HG03280 (cell line): ENCODE results near the gene GRK5.
"Not testable (repeated sequence)": the region's sequence is repeated elsewhere in the genome, so short reads cannot be mapped to it uniquely, and the experiment has no call there.

Source experiments
- ATAC-seq: cut with Tn5 transposase; IDR thresholded peaks from one replicate; pipeline ENCODE4 v1.9.1; 2021; ENCODE audit warnings: mild to moderate bottlenecking, moderate library complexity; ENCODE audit not compliant: unreplicated experiment

Gene GRK5

GRCh38 chr10:119431773-119432135 lies 224.4 kb downstream of the GRK5 start:
- ATAC-seq: no peak

- ATAC-seq: not testable (repeated sequence)
These were observed 227.6 kb downstream of the GRK5 start for GRCh38 chr10:119434942-119435341.

- ATAC-seq: no peak
These were observed 231.3 kb downstream of the GRK5 start for GRCh38 chr10:119438717-119439116.

GRCh38 chr10:119439922-119440321 lies 232.6 kb downstream of the GRK5 start:
- ATAC-seq: no peak

- ATAC-seq: no peak
These were observed 233.9 kb downstream of the GRK5 start for GRCh38 chr10:119441151-119441821.

GRCh38 chr10:119441921-119442757 lies 234.8 kb downstream of the GRK5 start:
- no peak for ATAC-seq

- ATAC-seq: no peak
These were observed 235.3 kb downstream of the GRK5 start for GRCh38 chr10:119442758-119443060.

GRCh38 chr10:119443441-119443840 lies 236.1 kb downstream of the GRK5 start:
- no peak for ATAC-seq

GRCh38 chr10:119443970-119444660 lies 236.7 kb downstream of the GRK5 start:
- ATAC-seq: no peak

- ATAC-seq: no peak
These were observed 237.5 kb downstream of the GRK5 start for GRCh38 chr10:119444866-119445265.

- peak; percentile 61 for ATAC-seq
These were observed 238.1 kb downstream of the GRK5 start for GRCh38 chr10:119445311-119445934.

GRCh38 chr10:119445935-119446317 lies 238.6 kb downstream of the GRK5 start:
- ATAC-seq: no peak

- ATAC-seq: no peak
These were observed 239.3 kb downstream of the GRK5 start for GRCh38 chr10:119446441-119447277.

GRCh38 chr10:119447421-119447820 lies 240.1 kb downstream of the GRK5 start:
- ATAC-seq: no peak

GRCh38 chr10:119447823-119448546 lies 240.6 kb downstream of the GRK5 start:
- no peak for ATAC-seq

GRCh38 chr10:119448628-119449584 lies 241.5 kb downstream of the GRK5 start:
- no peak for ATAC-seq

- no peak for ATAC-seq
These were observed 242.5 kb downstream of the GRK5 start for GRCh38 chr10:119449760-119450461.

GRCh38 chr10:119450606-119451299 lies 243.4 kb downstream of the GRK5 start:
- ATAC-seq: no peak
